A549 treated with RU486 at 1 μM for 4 hours (cell line): Measurements from ENCODE around the gene PCDHA6. TPM values are rescaled to one million over a fixed set of nuclear protein-coding genes. Genes with fewer than 3 reads are reported as not detected.

Experiments used
- total RNA-seq: library from RNA; stranded (reverse); fragments of 200-300 nt; extraction: Qiagen RNA extraction; gene quantifications from 5 replicates; pipeline ENCODE4 v1.2.3, GENCODE V29; 2022; ENCODE audit warnings: low read depth

Gene PCDHA6, protein sequence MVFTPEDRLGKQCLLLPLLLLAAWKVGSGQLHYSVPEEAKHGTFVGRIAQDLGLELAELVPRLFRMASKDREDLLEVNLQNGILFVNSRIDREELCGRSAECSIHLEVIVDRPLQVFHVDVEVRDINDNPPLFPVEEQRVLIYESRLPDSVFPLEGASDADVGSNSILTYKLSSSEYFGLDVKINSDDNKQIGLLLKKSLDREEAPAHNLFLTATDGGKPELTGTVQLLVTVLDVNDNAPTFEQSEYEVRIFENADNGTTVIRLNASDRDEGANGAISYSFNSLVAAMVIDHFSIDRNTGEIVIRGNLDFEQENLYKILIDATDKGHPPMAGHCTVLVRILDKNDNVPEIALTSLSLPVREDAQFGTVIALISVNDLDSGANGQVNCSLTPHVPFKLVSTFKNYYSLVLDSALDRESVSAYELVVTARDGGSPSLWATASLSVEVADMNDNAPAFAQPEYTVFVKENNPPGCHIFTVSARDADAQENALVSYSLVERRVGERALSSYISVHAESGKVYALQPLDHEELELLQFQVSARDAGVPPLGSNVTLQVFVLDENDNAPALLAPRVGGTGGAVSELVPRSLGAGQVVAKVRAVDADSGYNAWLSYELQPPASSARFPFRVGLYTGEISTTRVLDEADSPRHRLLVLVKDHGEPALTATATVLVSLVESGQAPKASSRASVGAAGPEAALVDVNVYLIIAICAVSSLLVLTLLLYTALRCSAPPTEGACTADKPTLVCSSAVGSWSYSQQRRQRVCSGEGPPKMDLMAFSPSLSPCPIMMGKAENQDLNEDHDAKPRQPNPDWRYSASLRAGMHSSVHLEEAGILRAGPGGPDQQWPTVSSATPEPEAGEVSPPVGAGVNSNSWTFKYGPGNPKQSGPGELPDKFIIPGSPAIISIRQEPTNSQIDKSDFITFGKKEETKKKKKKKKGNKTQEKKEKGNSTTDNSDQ
- 0.05 to 0.06 TPM (median 0.05 TPM) in 3 of 5 replicates, not detected in the others for total RNA-seq

DNA sequence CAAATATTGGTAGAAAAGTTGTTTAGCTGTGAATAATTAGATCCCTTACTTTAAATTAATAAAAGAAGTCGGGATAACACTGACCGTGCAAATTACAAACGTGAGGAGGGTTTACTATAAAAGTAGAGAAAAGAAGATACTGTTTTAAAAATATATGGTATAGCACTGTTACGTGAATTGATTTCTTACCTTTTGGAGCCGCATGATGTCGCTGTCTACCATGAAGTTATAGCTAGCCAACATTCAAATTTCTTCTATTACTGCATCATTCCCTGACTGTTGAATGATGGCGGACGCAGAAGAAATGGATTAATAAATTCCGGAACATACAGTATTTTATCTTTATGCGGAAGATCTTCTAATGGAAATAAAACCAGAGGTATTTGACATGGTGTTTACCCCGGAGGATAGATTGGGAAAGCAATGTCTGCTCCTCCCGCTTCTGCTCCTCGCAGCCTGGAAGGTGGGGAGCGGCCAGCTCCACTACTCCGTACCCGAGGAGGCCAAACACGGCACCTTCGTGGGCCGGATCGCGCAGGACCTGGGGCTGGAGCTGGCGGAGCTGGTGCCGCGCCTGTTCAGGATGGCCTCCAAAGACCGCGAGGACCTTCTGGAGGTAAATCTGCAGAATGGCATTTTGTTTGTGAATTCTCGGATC, at the start of gene PCDHA6:
Gene PCDHA6, plus strand, starts transcription at position 257 of the 658 bp plus-strand sequence. Its CDS starts 132 bp downstream, at position 389.

GRCh38 chr5:140785905-140786686, 41.7 kb upstream of the PCDHA6 start, which contains the start of gene PCDHA1:
TSS of gene PCDHA1 (plus strand) at chr5:140786140.

GRCh38 chr5:140794595-140795258, 33.0 kb upstream of the PCDHA6 start, which contains the start of gene PCDHA2:
TSS of gene PCDHA2 (plus strand) at chr5:140794852.

GRCh38 chr5:140800816-140801493, 26.8 kb upstream of the PCDHA6 start, which contains the start of gene PCDHA3:
TSS of gene PCDHA3 (plus strand) at chr5:140801057.

DNA sequence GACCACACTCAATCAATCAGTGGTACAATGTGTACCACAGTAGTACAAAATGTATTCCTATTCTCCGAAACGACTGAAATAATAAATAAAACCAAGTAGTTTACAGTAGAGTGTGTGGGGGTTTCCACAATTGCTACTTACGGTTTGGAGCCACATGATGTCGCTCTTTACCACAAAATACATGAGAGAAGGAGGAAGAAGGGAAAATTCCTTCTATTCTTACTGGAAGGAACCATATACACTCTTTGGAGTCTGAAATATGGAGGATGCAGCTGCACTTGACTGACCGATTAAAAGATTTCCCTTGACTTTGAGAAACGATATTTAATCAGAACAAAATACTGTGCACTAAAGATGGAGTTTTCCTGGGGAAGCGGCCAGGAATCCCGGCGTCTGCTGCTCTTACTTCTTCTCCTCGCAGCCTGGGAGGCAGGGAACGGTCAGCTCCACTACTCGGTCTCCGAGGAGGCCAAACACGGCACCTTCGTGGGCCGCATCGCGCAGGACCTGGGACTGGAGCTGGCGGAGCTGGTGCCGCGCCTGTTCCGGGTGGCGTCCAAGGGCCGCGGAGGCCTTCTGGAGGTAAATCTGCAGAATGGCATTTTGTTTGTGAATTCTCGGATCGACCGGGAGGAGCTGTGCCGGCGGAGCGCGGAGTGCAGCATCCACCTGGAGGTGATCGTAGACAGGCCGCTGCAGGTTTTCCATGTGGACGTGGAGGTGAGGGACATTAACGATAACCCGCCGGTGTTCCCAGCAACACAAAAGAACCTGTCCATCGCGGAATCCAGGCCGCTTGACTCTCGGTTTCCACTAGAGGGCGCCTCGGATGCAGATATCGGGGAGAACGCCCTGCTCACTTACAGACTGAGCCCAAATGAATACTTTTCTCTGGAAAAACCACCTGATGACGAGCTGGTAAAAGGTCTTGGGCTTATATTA, 20.7 kb upstream of the PCDHA6 start, which contains the start of gene PCDHA4:
Gene PCDHA4, plus strand, starts transcription at position 235 of the 942 bp plus-strand sequence.

GRCh38 chr5:140821375-140822280, 6.1 kb upstream of the PCDHA6 start, which contains the start of gene PCDHA5:
TSS of gene PCDHA5 (plus strand) at chr5:140821613.

GRCh38 chr5:140833993-140834392, 6.2 kb downstream of the PCDHA6 start, which contains the start of gene PCDHA7:
TSS of gene PCDHA7 (plus strand) at chr5:140834269. CDS start at chr5:140834384, 115 bp downstream.

GRCh38 chr5:140840978-140841962, 13.5 kb downstream of the PCDHA6 start, which contains the start of gene PCDHA8:
TSS of gene PCDHA8 (plus strand) at chr5:140841187. CDS start at chr5:140841322, 135 bp downstream.

DNA sequence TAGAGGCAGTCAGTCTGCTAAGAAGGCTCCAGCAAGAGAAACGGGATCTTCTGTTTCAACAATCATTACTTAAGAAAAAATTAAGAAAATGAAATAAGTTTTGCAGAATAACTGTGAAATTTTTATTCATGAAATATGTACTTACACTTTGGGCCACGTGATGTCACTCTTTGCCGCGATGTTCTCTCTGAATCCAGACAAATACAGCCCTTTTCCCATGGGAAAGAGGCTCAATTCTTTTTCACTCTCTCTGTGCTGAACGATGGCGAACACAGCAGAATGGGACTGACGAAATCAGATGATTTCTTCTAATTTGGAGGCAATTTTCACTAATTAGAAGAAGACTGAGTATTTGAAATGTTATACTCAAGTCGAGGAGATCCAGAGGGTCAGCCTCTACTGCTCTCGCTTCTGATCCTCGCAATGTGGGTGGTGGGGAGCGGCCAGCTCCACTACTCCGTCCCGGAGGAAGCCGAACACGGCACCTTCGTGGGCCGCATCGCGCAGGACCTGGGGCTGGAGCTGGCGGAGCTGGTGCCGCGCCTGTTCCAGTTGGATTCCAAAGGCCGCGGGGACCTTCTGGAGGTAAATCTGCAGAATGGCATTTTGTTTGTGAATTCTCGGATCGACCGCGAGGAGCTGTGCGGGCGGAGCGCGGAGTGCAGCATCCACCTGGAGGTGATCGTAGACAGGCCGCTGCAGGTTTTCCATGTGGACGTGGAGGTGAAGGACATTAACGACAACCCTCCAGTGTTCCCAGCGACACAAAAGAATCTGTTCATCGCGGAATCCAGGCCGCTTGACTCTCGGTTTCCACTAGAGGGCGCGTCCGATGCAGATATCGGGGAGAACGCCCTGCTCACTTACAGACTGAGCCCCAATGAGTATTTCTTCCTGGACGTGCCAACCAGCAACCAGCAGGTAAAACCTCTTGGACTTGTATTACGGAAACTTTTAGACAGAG, 20.7 kb downstream of the PCDHA6 start, which contains the start of gene PCDHA9:
Gene PCDHA9, plus strand, starts transcription at position 244 of the 964 bp plus-strand sequence. Its CDS starts 114 bp downstream, at position 358.

GRCh38 chr5:140855772-140856674, 28.3 kb downstream of the PCDHA6 start, which contains the start of gene PCDHA10:
TSS of gene PCDHA10 (plus strand) at chr5:140855897. CDS start at chr5:140856049, 152 bp downstream.

DNA sequence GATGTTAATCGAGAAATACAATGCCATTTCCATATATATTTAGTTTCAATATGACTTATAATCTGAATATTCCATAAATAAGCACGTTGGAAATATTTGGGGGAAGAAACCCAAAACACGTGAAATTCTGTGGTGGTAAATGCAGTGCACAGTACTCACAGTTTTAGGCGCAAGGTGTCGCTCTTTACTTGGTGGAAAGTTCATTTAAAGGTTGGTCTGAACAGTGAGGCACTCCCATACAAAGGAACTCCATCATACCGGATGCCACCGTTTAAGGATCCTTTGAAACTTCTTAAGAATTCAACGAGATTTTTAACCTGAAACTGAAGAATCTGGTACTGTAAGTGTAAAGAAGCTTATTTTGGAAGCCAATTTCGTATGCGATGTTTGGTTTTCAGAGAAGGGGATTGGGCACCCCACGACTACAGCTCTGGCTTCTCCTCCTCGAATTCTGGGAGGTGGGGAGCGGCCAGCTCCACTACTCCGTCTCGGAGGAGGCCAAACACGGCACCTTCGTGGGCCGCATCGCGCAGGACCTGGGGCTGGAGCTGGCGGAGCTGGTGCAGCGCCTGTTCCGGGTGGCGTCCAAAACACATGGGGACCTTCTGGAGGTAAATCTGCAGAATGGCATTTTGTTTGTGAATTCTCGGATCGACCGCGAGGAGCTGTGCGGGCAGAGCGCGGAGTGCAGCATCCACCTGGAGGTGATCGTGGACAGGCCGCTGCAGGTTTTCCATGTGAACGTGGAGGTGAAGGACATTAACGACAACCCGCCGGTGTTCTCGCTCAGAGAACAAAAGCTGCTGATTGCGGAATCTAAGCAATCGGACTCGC, 41.2 kb downstream of the PCDHA6 start, which contains the start of gene PCDHA11:
Gene PCDHA11, plus strand, starts transcription at position 237 of the 834 bp plus-strand sequence. Its CDS starts 147 bp downstream, at position 384.

